ENCODE data around the gene USP7.

The USP7 gene

GRCh38 chr16:8946544-8946943, 17.2 kb downstream of the USP7 start:
- TF ChIP-seq CTCF (IDR thresholded peaks at IDR 0.05; ENCODE audit: insufficient read depth, low read depth, low read length, missing control alignments) = no peak
- H3K4me3 ChIP-seq (ENCODE audit: low read depth, low read length) = no peak overlapping the region
- peak; percentile 53 for DNase-seq (ENCODE audit: low read depth)

GRCh38 chr16:8945626-8946296, 17.9 kb downstream of the USP7 start:
- no peak for DNase-seq (ENCODE audit: low read depth)
- no peak for TF ChIP-seq CTCF (IDR thresholded peaks at IDR 0.05; ENCODE audit: insufficient read depth, low read depth, low read length, missing control alignments)
- H3K4me3 ChIP-seq (ENCODE audit: low read depth, low read length) = no peak overlapping the region

- DNase-seq (ENCODE audit: low read depth) = peak; percentile 74
Observed at GRCh38 chr16:8943966-8944759, 19.5 kb downstream of the USP7 start.

GRCh38 chr16:8943001-8943763, 20.5 kb downstream of the USP7 start:
- peak overlapping the region; percentile 39 for H3K4me3 ChIP-seq (ENCODE audit: low read depth, low read length)
- TF ChIP-seq CTCF (IDR thresholded peaks at IDR 0.05; ENCODE audit: insufficient read depth, low read depth, low read length, missing control alignments) = no peak
- no peak for DNase-seq (ENCODE audit: low read depth)

More at GRCh38 chr16:8943966-8944759, 19.5 kb downstream of the USP7 start:
- peak overlapping the region; percentile 39 for H3K4me3 ChIP-seq (ENCODE audit: low read depth, low read length)
- TF ChIP-seq CTCF (IDR thresholded peaks at IDR 0.05; ENCODE audit: insufficient read depth, low read depth, low read length, missing control alignments) = no peak

GRCh38 chr16:8941718-8942344, 21.9 kb downstream of the USP7 start:
- DNase-seq (ENCODE audit: low read depth) = no peak
- TF ChIP-seq CTCF (IDR thresholded peaks at IDR 0.05; ENCODE audit: insufficient read depth, low read depth, low read length, missing control alignments) = no peak
- H3K4me3 ChIP-seq (ENCODE audit: low read depth, low read length) = no peak overlapping the region

- H3K4me3 ChIP-seq (ENCODE audit: low read depth, low read length) = no peak overlapping the region
- TF ChIP-seq CTCF (IDR thresholded peaks at IDR 0.05; ENCODE audit: insufficient read depth, low read depth, low read length, missing control alignments) = no peak
- DNase-seq (ENCODE audit: low read depth) = no peak
Observed at GRCh38 chr16:8937803-8938202, 25.9 kb downstream of the USP7 start.
